ENCODE data around the gene NDRG2. TPM values are rescaled to one million over a fixed set of nuclear protein-coding genes. Genes with fewer than 3 reads are reported as not detected.

The NDRG2 gene
- 100 to 1,000 TPM; 125 to 293 (median 215) TPM for total RNA-seq

DNA sequence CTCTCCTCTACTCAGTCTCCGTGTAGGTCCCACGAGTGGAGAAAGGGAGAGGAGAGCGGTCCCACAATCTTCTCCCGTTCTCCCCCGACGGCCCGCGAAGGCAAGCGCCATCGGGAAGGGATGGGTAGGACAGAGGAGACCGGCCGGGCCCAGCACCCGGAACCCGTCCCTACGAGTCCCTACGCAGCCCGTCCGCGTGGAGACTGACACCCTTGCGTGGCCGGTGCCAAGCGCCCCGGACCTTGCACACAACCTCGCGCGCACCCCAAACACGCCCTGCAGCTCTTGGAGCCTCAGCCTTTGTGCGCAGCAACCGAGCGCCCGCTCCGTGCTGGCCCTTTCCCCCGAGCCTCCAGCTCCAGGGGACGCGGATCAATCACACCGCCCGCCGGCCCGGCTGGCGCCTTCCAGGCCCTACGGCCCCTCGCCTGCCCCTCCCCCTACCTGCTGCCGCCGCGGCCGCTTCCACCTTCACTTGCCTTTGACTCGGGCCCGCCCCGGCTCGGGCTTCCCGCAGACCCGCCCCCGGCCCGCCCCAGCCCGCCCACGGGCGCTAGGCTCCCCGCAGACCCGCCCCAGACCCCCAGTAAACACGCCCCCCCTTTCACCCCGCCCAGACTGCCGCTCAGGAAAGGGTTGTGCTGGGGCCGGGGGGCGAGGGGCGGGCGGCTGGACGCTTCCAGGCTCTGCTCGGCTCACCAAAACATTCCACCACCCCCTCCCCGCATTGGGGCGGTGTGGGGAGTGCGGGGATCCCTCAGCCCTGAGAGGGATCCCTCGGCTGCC is at the start of gene NDRG2:
Gene NDRG2 (minus strand): TSS at position 477 of the 786 bp plus-strand sequence. CDS start 1,746 bp downstream, outside the sequence.
- TF ChIP-seq, protein P1, sequence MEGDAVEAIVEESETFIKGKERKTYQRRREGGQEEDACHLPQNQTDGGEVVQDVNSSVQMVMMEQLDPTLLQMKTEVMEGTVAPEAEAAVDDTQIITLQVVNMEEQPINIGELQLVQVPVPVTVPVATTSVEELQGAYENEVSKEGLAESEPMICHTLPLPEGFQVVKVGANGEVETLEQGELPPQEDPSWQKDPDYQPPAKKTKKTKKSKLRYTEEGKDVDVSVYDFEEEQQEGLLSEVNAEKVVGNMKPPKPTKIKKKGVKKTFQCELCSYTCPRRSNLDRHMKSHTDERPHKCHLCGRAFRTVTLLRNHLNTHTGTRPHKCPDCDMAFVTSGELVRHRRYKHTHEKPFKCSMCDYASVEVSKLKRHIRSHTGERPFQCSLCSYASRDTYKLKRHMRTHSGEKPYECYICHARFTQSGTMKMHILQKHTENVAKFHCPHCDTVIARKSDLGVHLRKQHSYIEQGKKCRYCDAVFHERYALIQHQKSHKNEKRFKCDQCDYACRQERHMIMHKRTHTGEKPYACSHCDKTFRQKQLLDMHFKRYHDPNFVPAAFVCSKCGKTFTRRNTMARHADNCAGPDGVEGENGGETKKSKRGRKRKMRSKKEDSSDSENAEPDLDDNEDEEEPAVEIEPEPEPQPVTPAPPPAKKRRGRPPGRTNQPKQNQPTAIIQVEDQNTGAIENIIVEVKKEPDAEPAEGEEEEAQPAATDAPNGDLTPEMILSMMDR (IDR thresholded peaks at IDR 0.05; ENCODE audit: low read depth): no peak

DNA sequence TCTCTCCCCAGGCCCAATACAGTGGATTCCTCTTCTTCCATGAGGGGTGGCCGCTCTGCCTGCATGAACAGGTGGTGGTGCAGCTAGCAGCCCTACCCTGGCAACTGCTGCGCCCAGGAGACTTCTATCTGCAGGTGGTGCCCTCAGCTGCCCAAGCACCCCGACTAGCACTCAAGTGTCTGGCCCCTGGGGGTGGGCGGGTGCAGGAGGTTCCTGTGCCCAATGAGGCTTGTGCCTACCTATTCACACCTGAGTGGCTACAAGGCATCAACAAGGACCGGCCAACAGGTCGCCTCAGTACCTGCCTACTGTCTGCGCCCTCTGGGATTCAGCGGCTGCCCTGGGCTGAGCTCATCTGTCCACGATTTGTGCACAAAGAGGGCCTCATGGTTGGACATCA is 49.1 kb upstream of the NDRG2 start:
- TF ChIP-seq, protein P1 (IDR thresholded peaks at IDR 0.05; ENCODE audit: low read depth): no peak

DNA sequence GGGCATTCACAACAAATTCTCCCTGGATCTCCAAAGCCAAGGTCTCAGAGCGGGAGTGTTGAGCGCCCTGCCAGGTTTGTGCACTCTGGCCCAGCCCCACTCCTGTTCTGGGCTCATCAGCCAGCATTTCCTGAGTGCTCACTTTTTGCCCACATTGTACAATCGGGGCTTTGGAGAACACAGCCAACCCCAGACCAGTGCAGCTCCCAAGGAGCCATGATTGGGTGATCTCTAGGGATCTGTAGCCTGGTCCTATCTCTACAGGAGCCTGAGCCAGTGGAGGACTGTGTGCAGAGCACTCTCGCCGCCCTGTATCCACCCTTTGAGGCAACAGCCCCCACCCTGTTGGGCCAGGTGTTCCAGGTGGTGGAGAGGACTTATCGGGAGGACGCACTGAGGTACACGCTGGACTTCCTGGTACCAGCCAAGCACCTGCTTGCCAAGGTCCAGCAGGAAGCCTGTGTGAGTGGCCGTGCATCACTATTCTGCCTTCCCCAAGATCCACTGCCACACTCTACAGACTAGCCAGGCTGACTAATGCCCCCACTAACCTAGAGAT is 48.0 kb upstream of the NDRG2 start:
- TF ChIP-seq, protein P1 (IDR thresholded peaks at IDR 0.05; ENCODE audit: low read depth): no peak

DNA sequence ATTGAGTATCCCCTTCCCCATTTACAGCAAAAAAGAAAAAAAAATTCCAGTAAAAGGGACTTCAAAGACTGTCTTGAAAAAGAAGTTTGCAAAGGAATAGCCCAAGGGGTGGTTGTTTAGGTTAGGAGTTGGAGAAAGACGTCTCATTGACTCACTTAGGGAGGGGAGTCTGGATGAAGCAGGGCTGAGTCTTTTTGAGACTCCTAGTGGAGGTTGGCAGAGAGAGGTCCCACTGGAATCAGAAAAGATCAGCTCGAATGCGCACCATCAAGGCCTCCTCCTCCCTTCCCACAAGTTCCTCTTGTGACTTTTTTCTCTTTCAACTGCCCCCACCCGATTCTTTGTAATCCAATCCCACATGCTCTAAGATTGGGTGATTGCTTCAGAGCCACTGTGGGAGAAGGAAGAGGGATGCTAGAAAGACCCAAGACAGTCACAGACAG is 47.2 kb upstream of the NDRG2 start:
- TF ChIP-seq, protein P1 (IDR thresholded peaks at IDR 0.05; ENCODE audit: low read depth): no peak

DNA sequence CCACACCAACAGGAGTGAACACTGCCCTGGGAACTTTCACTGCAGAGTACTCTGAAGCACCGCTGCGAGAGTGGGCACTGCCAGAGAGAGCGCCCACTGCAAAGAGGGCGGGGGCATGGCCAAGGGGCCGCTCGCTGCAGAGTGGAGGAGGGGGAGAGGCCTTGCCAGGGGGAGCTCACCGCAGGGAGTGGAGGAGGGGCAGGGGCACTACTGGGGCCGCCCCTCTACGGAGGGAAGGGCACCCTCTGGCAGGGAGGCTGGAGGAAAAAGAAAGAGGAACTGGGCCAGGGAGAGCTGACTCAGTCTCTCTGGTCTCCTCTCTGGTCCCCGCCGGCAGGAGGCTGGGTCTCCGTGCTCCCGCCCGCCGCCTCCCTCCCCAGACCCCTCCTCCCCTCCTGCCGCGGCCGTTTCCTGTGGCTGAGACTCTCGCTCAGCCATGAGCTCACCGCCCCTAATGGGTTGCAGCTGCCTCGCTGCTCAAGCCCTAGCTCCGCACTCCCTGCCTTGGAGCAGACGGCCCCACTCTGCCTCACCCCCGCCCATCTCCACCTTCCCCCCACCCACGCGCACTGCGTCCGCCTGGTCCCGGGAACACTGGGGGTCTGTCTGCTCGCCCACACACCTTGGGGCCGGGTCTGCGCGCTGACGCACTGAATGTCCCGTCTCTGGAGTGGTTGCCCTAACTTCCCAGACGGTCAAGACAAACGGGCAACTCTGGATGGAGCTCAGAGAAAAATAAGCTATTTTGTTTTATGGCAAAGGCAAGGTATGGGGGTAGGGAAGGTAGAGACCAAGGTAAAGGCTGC is 46.6 kb upstream of the NDRG2 start:
- TF ChIP-seq, protein P1 (IDR thresholded peaks at IDR 0.05; ENCODE audit: low read depth): no peak

DNA sequence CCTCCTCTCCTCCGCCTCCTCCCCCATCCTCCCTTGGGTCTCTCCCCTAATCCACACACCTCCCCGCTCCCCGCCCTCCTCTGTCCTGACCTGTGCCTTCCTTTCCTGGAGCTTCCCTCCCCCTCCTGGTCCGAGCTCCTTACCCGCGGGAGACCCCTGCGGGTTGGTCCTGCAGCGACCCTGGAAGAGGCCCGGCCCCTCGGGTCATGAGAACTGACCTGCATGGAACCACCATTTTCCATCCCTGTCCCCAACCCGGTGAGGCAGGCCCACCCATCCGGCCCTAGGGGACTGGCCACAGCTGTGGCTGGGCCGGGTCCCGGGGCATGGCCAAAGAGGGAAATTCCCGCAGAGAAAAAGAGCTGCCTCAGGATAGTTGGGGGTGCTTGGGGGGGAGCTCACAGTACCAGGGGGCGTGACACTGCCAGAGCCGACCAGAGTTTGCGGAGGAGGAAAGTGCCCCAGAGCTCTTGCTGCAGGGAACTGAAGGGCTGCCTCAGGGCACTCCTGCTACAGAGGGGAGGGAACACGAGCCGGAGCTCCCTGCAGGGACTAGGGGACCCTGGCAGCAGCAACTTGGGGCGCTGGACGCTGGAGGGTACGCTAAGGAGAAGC is 45.9 kb upstream of the NDRG2 start:
- TF ChIP-seq, protein P1 (IDR thresholded peaks at IDR 0.05; ENCODE audit: low read depth): no peak
